ENCODE data around the gene TATDN3. TPM values are rescaled to one million over a fixed set of nuclear protein-coding genes. Genes with fewer than 3 reads are reported as not detected.

Gene TATDN3
- total and polyA plus RNA-seq, 2 of the 8 experiments (the other 6 are each of a cell fraction or from before 2014, with no cell fraction given), result 6.9 to 19.4 TPM

- no peaks in the 10 kb centered on the region for H3K9me3 ChIP-seq (ENCODE audit: insufficient read depth in 2 of 2, low read depth in 1 of 2, low read length in 1 of 2)
- H3K79me1 ChIP-seq (ENCODE audit: low read depth, low read length), result no peaks in the 10 kb centered on the region
- no peak overlapping the region for H3K56ac ChIP-seq (replicated peaks; ENCODE audit: insufficient read length, low read depth, low read length)
- POLR2A ChIA-PET (ENCODE audit: partially characterized antibody), result interaction anchor here (1.1 to 2.1 kb wide), 4 partner anchors 10 to 66 kb away, joined by 3 to 5 read pairs (median 4); no protein-coding TSS in a partner anchor
- WGBS, 2 experiments (ENCODE audit: extremely low coverage in 1 of 2, insufficient coverage in 1 of 2, insufficient read length in 1 of 2, insufficient replicate concordance in 2 of 2, low coverage in 1 of 2, low lambda C conversion rate in 2 of 2, missing lambda C conversion rate in 1 of 2), result 100% methylated on average over 1 of the region's 1 CpG; no CpG with 5 or more reads in 1 of the 2 experiments
- no peak overlapping the region for H4K8ac ChIP-seq (ENCODE audit: extremely low read depth, insufficient read depth, low read length)
- peaks cover 0 to 19% (median 8%) of the 10 kb centered on the region in 4 experiments; a peak in 4 of 8 replicates for H3K36me3 ChIP-seq (ENCODE audit: control insufficient read depth in 2 of 4, insufficient read depth in 4 of 4, low read length in 3 of 4)
- DNase-seq (ENCODE audit: low read depth in 1 of 2, low spot score in 2 of 2) (no peak), FAIRE-seq (no peak)
- H3K23me2 ChIP-seq (ENCODE audit: low read depth, low read length), result peaks cover 2% of the 10 kb centered on the region; the same call in 1 of the 2 replicates
- H3K23ac ChIP-seq (ENCODE audit: insufficient read length), result no peak overlapping the region
- H2BK5ac ChIP-seq (ENCODE audit: low read depth, low read length), result no peak overlapping the region
- CTCF ChIA-PET (ENCODE audit: partially characterized antibody), result interaction anchor here (0.6 to 1.3 kb wide), 5 partner anchors 11 to 201 kb away, joined by 3 read pairs; no protein-coding TSS in a partner anchor
- no peak overlapping the region for H3K9ac ChIP-seq (replicated peaks in 1 of 4; ENCODE audit: extremely low read depth in 1 of 4, low read depth in 3 of 4, low read length in 3 of 4)
- no peak overlapping the region for H3K14ac ChIP-seq (ENCODE audit: insufficient read length)
- H2BK15ac ChIP-seq (ENCODE audit: low read length), result no peak overlapping the region
- H3K4ac ChIP-seq (replicated peaks; ENCODE audit: insufficient read length, low read depth, low read length), result no peak overlapping the region
- H4K91ac ChIP-seq (replicated peaks; ENCODE audit: insufficient read length, low read length), result no peak overlapping the region
- no peak for TF ChIP-seq CHD2 (IDR thresholded peaks at IDR 0.05; ENCODE audit: low read length)
- H2BK12ac ChIP-seq (ENCODE audit: low read depth, low read length), result no peak overlapping the region
- H3K18ac ChIP-seq (ENCODE audit: extremely low read depth, low read length), result no peak overlapping the region
- H2BK120ac ChIP-seq (replicated peaks; ENCODE audit: low read depth, low read length), result no peak overlapping the region
- no peak overlapping the region for H2BK20ac ChIP-seq (ENCODE audit: low read length)
- no peak overlapping the region for H2AK5ac ChIP-seq (ENCODE audit: low read depth, low read length)
- H4K20me1 ChIP-seq (replicated peaks in 1 of 2; ENCODE audit: control insufficient read depth in 1 of 2, insufficient read depth in 2 of 2, low read length in 2 of 2), result no peaks in the 10 kb centered on the region
- no peak overlapping the region for H3K4me3 ChIP-seq (ENCODE audit: extremely low read depth in 1 of 4, insufficient read depth in 2 of 4, low read depth in 3 of 4, low read length in 4 of 4)
- no peak overlapping the region for H3K27ac ChIP-seq (ENCODE audit: low read depth, low read length)
- no peak overlapping the region for H4K5ac ChIP-seq (ENCODE audit: insufficient read length, low read depth, low read length)
- peaks cover 0 to 4% (median 0%) of the 10 kb centered on the region in 4 experiments; a peak in 3 of 7 replicates for H3K4me1 ChIP-seq (replicated peaks in 1 of 4; ENCODE audit: control insufficient read depth in 3 of 4, insufficient read depth in 4 of 4, low read length in 3 of 4)
- no peak overlapping the region for H2AFZ ChIP-seq (ENCODE audit: low read length)
- no peak overlapping the region for H3K4me2 ChIP-seq (ENCODE audit: insufficient read depth in 1 of 2, low read depth in 2 of 2, low read length in 2 of 2)
- H3K79me2 ChIP-seq (ENCODE audit: control insufficient read depth in 1 of 2, insufficient read depth in 2 of 2, low read length in 2 of 2), result peaks cover 0 to 15% of the 10 kb centered on the region in 2 experiments; a peak in 2 of 4 replicates
- H3K27me3 ChIP-seq (replicated peaks in 1 of 4; ENCODE audit: control insufficient read depth in 3 of 4, extremely low read depth in 1 of 4, insufficient read depth in 3 of 4, low read length in 3 of 4), result no peaks in the 10 kb centered on the region
These were observed 2.9 kb downstream of the TATDN3 start for GRCh38 chr1:212794561-212795014.
